Lower lobe of right lung (tissue), 2 donors: ENCODE results near the gene ERLIN1. TPM values are rescaled to one million over a fixed set of nuclear protein-coding genes. Genes with fewer than 3 reads are reported as not detected.
A peak's percentile ranks its signal among the peaks of the same experiment; 100 is the strongest.

Experiments used
- ATAC-seq, 2 donors: fragments of 200-7000 bp; cut with Tn5 transposase; one replicate each; pipeline ENCODE4 v1.9.1; 2020 to 2022; ENCODE audit warnings: mild to moderate bottlenecking in 2 of 2, moderate library complexity in 2 of 2
- DNase-seq: peaks from one replicate; pipeline ENCODE4 v3.0.0-alpha.2; 2020
- H3K27ac ChIP-seq: fragments of 200-600 bp; one replicate; pipeline ENCODE4 v1.8.0; 2022
- H3K27me3 ChIP-seq: fragments of 200-600 bp; one replicate; pipeline ENCODE4 v1.8.0; 2022; ENCODE audit warnings: low read depth
- H3K36me3 ChIP-seq: fragments of 200-600 bp; one replicate; pipeline ENCODE4 v1.8.0; 2022; ENCODE audit warnings: mild to moderate bottlenecking
- H3K4me1 ChIP-seq: fragments of 200-600 bp; one replicate; pipeline ENCODE4 v1.8.0; 2022
- H3K4me3 ChIP-seq: fragments of 200-600 bp; one replicate; pipeline ENCODE4 v1.8.0; 2022; ENCODE audit warnings: mild to moderate bottlenecking
- H3K9me3 ChIP-seq: fragments of 200-600 bp; one replicate; pipeline ENCODE4 v1.8.0; 2022
- intact Hi-C: fragments of 100-400 bp; cut with DNase I; formaldehyde crosslinking; loops from one replicate; pipeline ENCODE4 v1.11.0; 2022
- long read RNA-seq: library from polyadenylated mRNA; unstranded; transcript quantifications from one replicate; pipeline ENCODE4 v2.0.0, GENCODE V29; 2021
- total RNA-seq: library from RNA; stranded (reverse); fragmentation: NEBNext Ultra II Directional; extraction: Animal tissue kit (Norgen Biotek cat#: 25700); gene quantifications from one replicate; pipeline ENCODE4 v1.2.1, GENCODE V29; 2021
- TF ChIP-seq, protein P1 (sequence below): fragments of 200-600 bp; IDR thresholded peaks from one replicate; pipeline ENCODE4 v1.8.0; 2022; ENCODE audit warnings: antibody characterized with exemption, mild to moderate bottlenecking
- donor health status: DM: no; HTN: yes; CAD: no; lungs with severe emphysema.

ERLIN1 gene
- 31.9 TPM for total RNA-seq
- long read RNA-seq, full-length matches to known transcripts = 42 of 75 reads
- long read RNA-seq, partial matches to known transcripts = 8 of 75 reads
- long read RNA-seq, other reads (novel, unspliced or antisense) = 25 of 75 reads

DNA sequence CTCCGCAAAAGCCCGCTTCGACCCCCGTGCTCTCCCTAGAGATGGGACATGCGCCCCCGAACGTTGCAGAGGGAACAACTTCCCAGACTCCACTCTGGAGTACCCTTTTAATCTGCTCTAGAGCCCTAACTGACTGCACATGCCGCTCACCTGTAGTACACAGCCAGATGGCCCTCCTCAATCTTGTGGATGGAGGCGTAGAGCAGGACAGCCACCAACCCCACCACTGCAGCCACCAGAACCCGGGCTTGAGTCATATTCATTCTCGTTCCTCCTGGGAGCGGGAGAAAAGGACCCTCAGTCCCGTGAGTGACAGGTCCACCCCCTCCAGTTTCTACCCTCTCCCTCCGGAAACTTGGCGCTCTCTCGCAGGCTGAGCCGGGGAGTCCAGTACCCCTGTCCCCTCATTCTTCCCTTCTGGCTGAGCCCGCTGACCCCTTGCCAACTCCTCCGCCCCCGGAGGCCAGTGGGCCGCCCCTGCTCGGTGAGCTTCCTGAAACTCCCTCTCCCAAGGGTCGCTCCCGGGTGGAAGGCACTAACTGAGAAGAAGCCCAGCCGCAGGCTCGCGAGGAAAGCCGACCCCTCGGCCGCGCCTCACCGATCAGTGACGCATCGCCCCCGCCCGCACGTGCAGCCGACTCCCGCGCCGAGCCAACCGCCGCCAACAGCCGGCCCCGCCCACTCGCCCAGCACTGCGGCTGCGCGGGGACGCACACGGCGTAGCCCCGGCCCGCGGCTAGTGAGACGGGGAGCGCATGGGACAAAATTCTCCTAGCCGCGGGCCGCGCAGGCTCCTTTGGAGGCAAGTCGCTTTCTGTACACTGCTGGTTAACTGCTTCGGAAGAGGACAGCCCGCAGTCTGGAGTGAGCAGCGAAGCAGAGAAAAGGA, at the start of gene ERLIN1:
Gene ERLIN1 (minus strand): TSS at position 666 of the 889 bp plus-strand sequence. CDS start 403 bp downstream, at position 263.
- H3K27ac ChIP-seq = peak within 1 kb of the TSS; percentile 88
- intact Hi-C loops = no loop called here
- no peaks in the 10 kb centered on the region for H3K27me3 ChIP-seq
- peak within 1 kb of the TSS; percentile 92 for H3K4me3 ChIP-seq
- DNase-seq (peak; percentile 95), ATAC-seq (peak; percentile 99)
- TF ChIP-seq, protein P1, sequence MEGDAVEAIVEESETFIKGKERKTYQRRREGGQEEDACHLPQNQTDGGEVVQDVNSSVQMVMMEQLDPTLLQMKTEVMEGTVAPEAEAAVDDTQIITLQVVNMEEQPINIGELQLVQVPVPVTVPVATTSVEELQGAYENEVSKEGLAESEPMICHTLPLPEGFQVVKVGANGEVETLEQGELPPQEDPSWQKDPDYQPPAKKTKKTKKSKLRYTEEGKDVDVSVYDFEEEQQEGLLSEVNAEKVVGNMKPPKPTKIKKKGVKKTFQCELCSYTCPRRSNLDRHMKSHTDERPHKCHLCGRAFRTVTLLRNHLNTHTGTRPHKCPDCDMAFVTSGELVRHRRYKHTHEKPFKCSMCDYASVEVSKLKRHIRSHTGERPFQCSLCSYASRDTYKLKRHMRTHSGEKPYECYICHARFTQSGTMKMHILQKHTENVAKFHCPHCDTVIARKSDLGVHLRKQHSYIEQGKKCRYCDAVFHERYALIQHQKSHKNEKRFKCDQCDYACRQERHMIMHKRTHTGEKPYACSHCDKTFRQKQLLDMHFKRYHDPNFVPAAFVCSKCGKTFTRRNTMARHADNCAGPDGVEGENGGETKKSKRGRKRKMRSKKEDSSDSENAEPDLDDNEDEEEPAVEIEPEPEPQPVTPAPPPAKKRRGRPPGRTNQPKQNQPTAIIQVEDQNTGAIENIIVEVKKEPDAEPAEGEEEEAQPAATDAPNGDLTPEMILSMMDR = no peak
- H3K36me3 ChIP-seq = peaks cover 28% of the 10 kb centered on the region
- no peaks in the 10 kb centered on the region for H3K9me3 ChIP-seq
- peaks cover 27% of the 10 kb centered on the region for H3K4me1 ChIP-seq

DNA sequence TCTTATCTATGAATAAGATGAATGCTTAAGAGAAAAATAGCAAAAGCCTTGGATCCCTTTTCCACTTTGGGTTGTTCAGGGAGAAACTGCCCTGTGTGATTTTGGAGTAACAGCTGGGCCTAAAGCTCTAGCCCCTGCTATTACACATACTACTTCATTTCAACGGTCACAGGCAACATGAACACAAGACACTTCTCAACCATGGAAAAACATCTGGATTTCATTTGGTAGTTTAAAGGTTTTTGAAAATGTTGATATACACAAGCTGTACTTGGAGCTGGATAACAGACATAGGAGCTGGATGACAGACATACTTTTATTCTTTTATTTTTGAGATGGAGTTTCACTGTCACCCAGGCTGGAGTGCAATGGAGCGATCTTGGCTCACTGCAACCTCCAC, 46.3 kb upstream of the ERLIN1 start:
- Histone ChIP-seq H3K27me3 (no peaks in the 10 kb centered on the region), H3K4me3 (no peak overlapping the region), H3K36me3 (peaks cover 54% of the 10 kb centered on the region), H3K4me1 (peaks cover 19% of the 10 kb centered on the region), H3K9me3 (no peaks in the 10 kb centered on the region), H3K27ac (no peak overlapping the region)
- DNase-seq (no peak), ATAC-seq (no peak)
- intact Hi-C loops = no loop called here
- TF ChIP-seq, protein P1 = no peak

DNA sequence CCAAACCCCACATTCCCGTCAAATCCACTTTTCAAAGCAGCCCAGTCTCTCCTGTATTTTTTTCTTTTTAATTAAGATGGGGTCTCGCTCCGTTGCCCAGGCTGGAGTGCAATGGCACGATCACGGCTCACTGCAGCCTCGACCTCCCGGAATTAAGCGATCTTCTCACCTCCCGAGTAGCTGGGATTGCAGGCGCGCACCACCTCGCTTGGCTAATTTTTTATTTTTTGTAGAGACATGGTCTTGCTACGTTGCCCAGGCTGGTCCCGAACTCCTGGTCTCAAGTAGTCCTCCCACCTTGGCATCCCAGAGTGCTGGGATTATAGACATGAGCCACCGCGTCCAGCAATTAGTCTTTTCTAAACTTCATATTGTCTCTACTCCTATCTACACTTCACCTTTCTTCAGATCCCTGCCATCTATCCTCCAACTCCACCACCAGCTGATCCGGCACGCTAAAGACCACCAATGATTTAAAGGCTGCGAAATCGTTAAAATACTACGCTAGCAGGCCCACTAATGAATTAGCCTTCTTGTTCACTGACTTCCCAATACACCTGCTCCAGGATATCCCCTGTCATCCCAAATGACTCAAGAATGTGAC, 44.1 kb upstream of the ERLIN1 start:
- Histone ChIP-seq H3K4me1 (peaks cover 19% of the 10 kb centered on the region), H3K27me3 (no peaks in the 10 kb centered on the region), H3K4me3 (peak overlapping the region; percentile 82), H3K36me3 (peaks cover 41% of the 10 kb centered on the region), H3K27ac (peak overlapping the region; percentile 87), H3K9me3 (no peaks in the 10 kb centered on the region)
- intact Hi-C loops = no loop called here
- TF ChIP-seq, protein P1 = no peak
- ATAC-seq (no peak), DNase-seq (no peak)

DNA sequence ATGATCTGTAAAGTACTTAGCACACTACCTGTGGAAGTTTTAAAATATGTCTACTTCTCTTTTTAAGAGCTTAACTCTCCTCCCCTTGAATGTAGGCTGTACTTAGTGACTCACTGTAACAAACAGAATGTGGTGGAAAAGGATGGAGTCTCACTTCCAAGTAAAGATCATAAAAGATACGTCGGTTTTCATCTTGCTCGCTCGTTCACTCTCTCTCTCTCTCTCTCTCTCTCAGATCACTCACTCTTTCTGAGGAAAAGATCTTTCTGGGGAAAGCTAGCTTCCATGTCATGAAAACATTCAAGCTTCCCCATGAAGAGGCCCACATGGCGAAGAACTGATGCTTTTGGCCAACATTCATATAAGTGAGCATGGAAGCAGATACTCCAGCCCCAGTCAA, 38.0 kb upstream of the ERLIN1 start:
- H3K36me3 ChIP-seq = peaks cover 70% of the 10 kb centered on the region
- H3K4me3 ChIP-seq = no peak overlapping the region
- TF ChIP-seq, protein P1 = no peak
- ATAC-seq (no peak), DNase-seq (no peak)
- H3K27me3 ChIP-seq = no peaks in the 10 kb centered on the region
- no peak overlapping the region for H3K27ac ChIP-seq
- no peaks in the 10 kb centered on the region for H3K9me3 ChIP-seq
- intact Hi-C loops = no loop called here
- H3K4me1 ChIP-seq = peaks cover 12% of the 10 kb centered on the region

DNA sequence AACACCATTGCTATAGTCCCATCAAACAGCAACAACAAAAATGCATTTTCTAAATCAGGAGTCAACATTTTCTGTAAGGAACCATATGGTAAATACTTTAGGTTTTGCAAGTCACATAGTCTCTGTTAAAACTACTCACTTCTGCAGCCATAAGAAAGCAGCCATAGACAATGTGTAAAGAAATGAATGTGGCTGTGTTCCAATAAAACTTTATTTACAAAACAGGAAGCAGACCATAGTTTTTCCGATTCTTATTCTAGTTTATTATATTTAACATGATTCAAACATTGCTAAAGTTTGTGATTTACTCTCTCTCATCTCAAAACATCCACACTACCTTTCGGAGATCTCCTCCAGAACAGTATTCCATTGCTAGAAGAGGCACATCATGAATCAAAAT, 36.7 kb upstream of the ERLIN1 start:
- Histone ChIP-seq H3K36me3 (peaks cover 83% of the 10 kb centered on the region), H3K4me1 (peaks cover 2% of the 10 kb centered on the region), H3K4me3 (no peak overlapping the region), H3K9me3 (no peaks in the 10 kb centered on the region), H3K27ac (no peak overlapping the region), H3K27me3 (no peaks in the 10 kb centered on the region)
- DNase-seq (no peak), ATAC-seq (no peak)
- TF ChIP-seq, protein P1 = no peak
- intact Hi-C loops = no loop called here
